Psoas muscle (tissue), 8 donors: ENCODE results near the gene PRC1. TPM values are rescaled to one million over a fixed set of nuclear protein-coding genes. Genes with fewer than 3 reads are reported as not detected.

ENCODE experiments used
- ATAC-seq, 4 donors: fragments of 200-7000 bp; cut with Tn5 transposase; one replicate each; pipeline ENCODE4 v1.9.1; 2020; ENCODE audit warnings: moderate library complexity in 3 of 4, mild to moderate bottlenecking in 2 of 4
- DNase-seq, 2 donors: peaks; one replicate each; pipeline ENCODE4 v3.0.0-alpha.2; 2020
- H3K27ac ChIP-seq: fragments of 200-600 bp; one replicate; pipeline ENCODE4 v1.8.0; 2022
- H3K27me3 ChIP-seq, 3 donors: fragments of 200-600 bp in 1 of 3; one replicate each; pipeline versions ENCODE4 v1.6.1 to v1.8.0; 2013 to 2022; ENCODE audit warnings: low read length in 2 of 3, mild to moderate bottlenecking in 2 of 3, moderate library complexity in 1 of 3; ENCODE audit not compliant: insufficient read depth in 3 of 3
- H3K36me3 ChIP-seq, 2 donors: fragments of 200-600 bp in 1 of 2; one replicate each; pipeline versions ENCODE4 v1.6.1 to v1.8.0; 2013 to 2022; ENCODE audit warnings: low read depth in 1 of 2, mild to moderate bottlenecking in 1 of 2, moderate library complexity in 1 of 2; ENCODE audit not compliant: insufficient read depth in 1 of 2
- H3K4me1 ChIP-seq: fragments of 200-600 bp; one replicate; pipeline ENCODE4 v1.8.0; 2022
- H3K4me3 ChIP-seq: fragments of 200-600 bp; one replicate; pipeline ENCODE4 v1.8.0; 2022; ENCODE audit warnings: mild to moderate bottlenecking
- H3K9me3 ChIP-seq: fragments of 200-600 bp; one replicate; pipeline ENCODE4 v1.8.0; 2022
- CTCF ChIP-seq: fragments of 200-600 bp; IDR thresholded peaks from one replicate; pipeline ENCODE4 v1.8.0; 2022; ENCODE audit warnings: antibody characterized with exemption
- WGBS, 3 donors: extraction: QIAGEN DNeasy Blood & Tissue Kit; methylation state at CpG; one replicate each; pipeline versions ENCODE4 v1.1.6 to v1.1.7; 2013; 5-methylcytosine and 5-hydroxymethylcytosine counted together
- intact Hi-C, 2 donors: fragments of 100-400 bp; cut with DNase I; formaldehyde crosslinking; loops; one replicate each; pipeline versions ENCODE4 v1.11.0 to v1.14.2; 2022
- polyA plus RNA-seq, 3 donors: library from polyadenylated mRNA; stranded (reverse); fragments of 200-250 nt; gene quantifications; one replicate each; pipeline ENCODE4 v1.2.3, GENCODE V29; 2013
- total RNA-seq, 4 donors: library from RNA; stranded (reverse); fragmentation: NEBNext Ultra II Directional in 2 of 4; extraction: Animal tissue kit (Norgen Biotek cat#: 25700) in 2 of 4; gene quantifications; one replicate each; pipeline versions ENCODE4 v1.2.1 to v1.2.4, GENCODE V29; 2021 to 2023
- donor health status: healthy with polysubstance abuse.
- donor health status: DM: no; HTN: no; CAD: no; lungs with moderate emphysema.
- donor health status: Bipolar disorder and iron deficiency.
- donor health status: healthy.
- donor health status: DM: yes; HTN: yes; CAD: no.
- donor health status: DM: no; HTN: no; CAD: no.
- donor health status: DM: no; HTN: no; CAD: no.
- donor health status: DM: yes; HTN: yes; CAD: no.

PRC1 gene
- total and polyA plus RNA-seq, 7 donors: 0.68 to 3.5 (median 1.8) TPM

- Histone ChIP-seq H3K27ac (no peak overlapping the region), H3K9me3 (no peaks in the 10 kb centered on the region), H3K27me3 (no peaks in the 10 kb centered on the region), H3K4me3 (no peak overlapping the region), H3K36me3 (peaks cover 0 to 3% of the 10 kb centered on the region in 2 donors), H3K4me1 (no peaks in the 10 kb centered on the region)
- 65 to 80% (median 66%) methylated on average over 6 of the region's 6 CpGs for WGBS, 3 donors
- intact Hi-C loops: no loop called here
- no peak for DNase-seq
- no peak for TF ChIP-seq CTCF
- no peak for ATAC-seq
Observed at GRCh38 chr15:90988296-90988695, 6.0 kb downstream of the PRC1 start.

GRCh38 chr15:90987561-90988141 is 6.7 kb downstream of the PRC1 start:
- intact Hi-C loops: no loop called here
- no peaks in the 10 kb centered on the region for H3K9me3 ChIP-seq
- no peak for TF ChIP-seq CTCF
- 67 to 75% (median 70%) methylated on average over 7 of the region's 7 CpGs for WGBS, 3 donors
- DNase-seq (no peak), ATAC-seq (no peak)
- H3K4me1 ChIP-seq: no peaks in the 10 kb centered on the region
- no peak overlapping the region for H3K4me3 ChIP-seq
- no peak overlapping the region for H3K27ac ChIP-seq
- H3K27me3 ChIP-seq: no peaks in the 10 kb centered on the region
- H3K36me3 ChIP-seq: peaks cover 0 to 3% of the 10 kb centered on the region in 2 donors

DNA sequence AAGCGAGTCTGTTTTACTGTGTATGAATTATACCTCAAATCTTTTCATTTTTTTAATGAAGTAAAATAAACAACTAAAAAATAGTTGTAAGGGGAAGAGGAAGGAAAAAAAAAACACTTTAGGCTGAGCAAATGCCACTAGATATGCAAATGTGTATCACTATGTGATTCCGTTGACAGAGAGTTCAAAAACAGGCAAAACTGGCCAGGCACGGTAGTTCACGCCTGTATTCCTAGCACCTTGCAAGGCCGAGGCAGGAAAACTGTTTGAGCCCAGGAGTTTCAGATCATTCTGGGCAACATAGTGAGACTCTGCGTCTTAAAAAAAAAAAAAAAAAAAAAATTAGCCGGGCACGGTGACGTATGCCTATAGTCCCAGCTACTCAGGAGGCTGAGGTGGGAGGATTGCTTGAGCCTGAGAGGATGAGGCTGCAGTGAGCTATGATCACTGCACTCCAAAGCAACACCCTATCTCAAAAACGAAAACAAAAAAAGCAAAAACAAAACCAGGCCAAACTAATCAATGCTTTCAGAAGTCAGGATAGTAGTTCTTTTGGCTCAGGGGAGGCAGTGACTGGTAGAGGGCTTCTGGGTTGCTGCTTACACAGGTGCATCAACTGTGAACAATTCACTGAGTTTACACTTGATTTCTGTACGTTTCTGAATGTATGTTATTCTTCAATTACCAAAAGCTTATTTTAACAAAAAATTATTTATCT is 7.4 kb downstream of the PRC1 start:
- ATAC-seq: no peak
- Histone ChIP-seq H3K36me3 (peaks cover 0 to 3% of the 10 kb centered on the region in 2 donors), H3K27ac (no peak overlapping the region), H3K4me3 (no peak overlapping the region), H3K4me1 (no peaks in the 10 kb centered on the region), H3K27me3 (no peaks in the 10 kb centered on the region), H3K9me3 (no peaks in the 10 kb centered on the region)
- DNase-seq: no peak
- no peak for TF ChIP-seq CTCF
- intact Hi-C loops: no loop called here
- WGBS, 3 donors: 89 to 90% (median 89%) methylated on average over 11 of the region's 11 CpGs

DNA sequence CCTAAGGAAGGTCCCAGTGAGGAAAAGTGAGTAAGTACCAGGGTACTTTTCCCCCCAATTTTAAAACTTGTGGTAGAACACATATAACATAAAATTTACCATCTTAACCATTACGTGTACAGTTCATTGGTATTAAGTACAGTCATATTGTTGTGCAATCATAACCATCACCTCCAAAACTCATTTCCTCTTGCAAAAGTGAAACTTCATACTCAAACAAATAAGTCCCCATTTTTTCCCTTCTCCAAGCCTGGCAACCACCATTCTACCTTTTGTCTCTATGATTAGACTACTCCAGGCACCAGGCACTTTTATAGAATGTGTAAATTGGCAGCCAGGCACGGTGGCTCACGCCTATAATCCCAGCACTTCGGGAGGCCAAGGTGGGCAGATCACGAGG is 12.2 kb downstream of the PRC1 start:
- ATAC-seq (no peak), DNase-seq (no peak)
- Histone ChIP-seq H3K27me3 (no peaks in the 10 kb centered on the region), H3K4me3 (no peak overlapping the region), H3K36me3 (peaks cover 0 to 7% of the 10 kb centered on the region in 2 donors), H3K9me3 (no peaks in the 10 kb centered on the region), H3K4me1 (no peaks in the 10 kb centered on the region), H3K27ac (no peak overlapping the region)
- no peak for TF ChIP-seq CTCF
- intact Hi-C loops: no loop called here
- WGBS, 3 donors: 91 to 93% (median 92%) methylated on average over 5 of the region's 5 CpGs

- Histone ChIP-seq H3K9me3 (no peaks in the 10 kb centered on the region), H3K4me3 (no peak overlapping the region), H3K4me1 (no peaks in the 10 kb centered on the region), H3K36me3 (peaks cover 0 to 7% of the 10 kb centered on the region in 2 donors), H3K27me3 (no peaks in the 10 kb centered on the region), H3K27ac (no peak overlapping the region)
- no peak for TF ChIP-seq CTCF
- 94 to 96% (median 96%) methylated on average over 6 of the region's 6 CpGs for WGBS, 3 donors
- ATAC-seq (no peak), DNase-seq (no peak)
- intact Hi-C loops: no loop called here
Observed at GRCh38 chr15:90981681-90982080, 12.7 kb downstream of the PRC1 start.
